ENCODE measurements around the gene TDP2.
"Not testable (repeated sequence)": the region's sequence is repeated elsewhere in the genome, so short reads cannot be mapped to it uniquely, and the experiment has no call there.

The TDP2 gene

DNA sequence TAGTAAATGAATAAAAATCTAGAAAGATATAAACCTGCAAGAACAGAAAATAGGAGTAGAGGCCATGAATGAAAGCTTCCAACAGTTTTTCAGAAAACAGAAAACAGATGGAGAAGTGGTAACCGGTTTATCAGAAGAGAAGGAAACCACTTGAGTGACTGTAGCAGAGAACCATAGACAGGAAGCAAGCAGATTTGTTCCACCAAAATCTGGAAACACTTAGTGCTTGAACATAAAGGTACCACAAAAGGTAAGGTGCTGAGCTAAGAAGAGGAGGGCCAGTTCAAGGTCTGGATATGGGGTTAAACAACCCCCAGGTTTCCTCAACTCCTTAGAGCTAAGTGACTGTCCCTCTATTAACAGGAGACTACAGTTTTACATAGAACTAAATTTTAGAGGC, 11.5 kb downstream of the TDP2 start:
- DNase-seq (ENCODE audit: insufficient read length, low spot score) (no peak), FAIRE-seq (no peak)

DNA sequence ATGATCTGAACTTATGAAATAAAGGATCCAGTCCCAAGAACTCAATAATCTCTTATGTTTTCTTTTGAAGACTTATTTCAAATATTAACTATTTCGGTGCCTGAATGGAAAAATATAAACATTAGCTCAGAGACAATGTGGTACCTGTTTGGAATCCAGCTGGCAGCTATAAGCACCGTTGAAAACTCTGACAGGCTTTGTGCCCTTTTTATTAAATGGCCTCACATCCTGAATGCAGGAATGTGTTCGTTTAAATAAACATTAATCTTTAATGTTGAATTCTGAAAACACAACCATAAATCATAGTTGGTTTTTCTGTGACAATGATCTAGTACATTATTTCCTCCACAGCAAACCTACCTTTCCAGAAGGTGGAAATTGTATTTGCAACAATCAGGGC, 16.3 kb downstream of the TDP2 start:
- FAIRE-seq: no peak
- DNase-seq (ENCODE audit: insufficient read length, low spot score): no peak

DNA sequence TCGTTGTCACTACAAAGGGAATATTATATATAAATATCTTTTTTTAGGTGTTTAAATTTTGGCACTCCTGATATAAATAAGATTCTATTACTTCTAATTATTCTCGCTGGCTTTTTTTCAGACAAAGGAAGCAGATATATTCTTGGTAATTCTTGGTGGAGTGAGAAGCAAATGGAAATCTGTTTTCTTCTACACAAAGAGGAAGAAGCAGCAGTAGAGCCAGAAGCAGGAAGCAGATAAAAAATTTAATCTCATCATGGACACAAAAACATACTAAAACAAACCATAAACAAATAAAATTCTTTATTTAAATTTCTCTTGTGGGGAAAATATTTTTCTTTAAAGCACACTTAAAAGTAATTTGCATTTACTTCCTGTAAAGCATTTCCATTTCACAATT, 17.0 kb downstream of the TDP2 start:
- no peak for FAIRE-seq
- DNase-seq (ENCODE audit: insufficient read length, low spot score): no peak

DNA sequence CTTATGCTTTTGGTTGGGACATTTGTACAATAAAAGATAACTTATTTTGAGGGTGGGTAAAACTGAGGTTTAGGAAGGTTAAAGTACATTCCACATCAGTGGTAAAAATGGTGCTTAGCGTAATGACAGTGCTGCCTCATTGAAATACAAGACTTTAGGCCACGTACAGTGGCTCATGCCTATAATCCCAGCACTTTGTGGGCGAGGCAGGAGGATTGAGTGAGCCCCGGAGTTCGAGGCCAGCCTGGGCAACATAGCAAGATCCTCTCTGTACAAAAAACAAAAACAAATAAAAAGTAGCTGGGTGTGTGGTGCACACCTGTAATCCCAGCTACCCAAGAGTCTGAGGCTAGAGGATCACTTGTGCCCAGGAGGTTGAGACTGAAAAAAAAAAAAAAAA, 18.4 kb downstream of the TDP2 start:
- FAIRE-seq (no peak), DNase-seq (ENCODE audit: insufficient read length, low spot score) (no peak)

DNA sequence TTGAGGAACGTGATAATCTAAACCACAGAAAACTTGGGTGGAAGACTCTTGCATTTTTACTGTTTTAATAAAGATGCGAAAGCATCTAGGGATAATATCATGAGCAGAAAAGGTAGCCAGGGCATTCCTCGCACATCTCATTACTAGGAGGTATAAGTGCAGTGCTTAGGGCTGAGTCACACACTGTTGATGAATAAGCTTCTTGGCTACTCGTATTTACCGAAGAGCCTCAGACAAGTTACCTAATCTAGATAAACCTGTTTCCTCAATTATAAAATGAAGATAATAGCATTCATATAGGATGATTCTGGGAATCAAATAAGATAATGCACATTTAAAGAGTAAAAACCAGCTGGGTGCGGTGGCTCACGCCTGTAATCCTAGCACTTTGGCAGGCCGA, 19.9 kb downstream of the TDP2 start:
- FAIRE-seq (no peak), DNase-seq (ENCODE audit: insufficient read length, low spot score) (no peak)

DNA sequence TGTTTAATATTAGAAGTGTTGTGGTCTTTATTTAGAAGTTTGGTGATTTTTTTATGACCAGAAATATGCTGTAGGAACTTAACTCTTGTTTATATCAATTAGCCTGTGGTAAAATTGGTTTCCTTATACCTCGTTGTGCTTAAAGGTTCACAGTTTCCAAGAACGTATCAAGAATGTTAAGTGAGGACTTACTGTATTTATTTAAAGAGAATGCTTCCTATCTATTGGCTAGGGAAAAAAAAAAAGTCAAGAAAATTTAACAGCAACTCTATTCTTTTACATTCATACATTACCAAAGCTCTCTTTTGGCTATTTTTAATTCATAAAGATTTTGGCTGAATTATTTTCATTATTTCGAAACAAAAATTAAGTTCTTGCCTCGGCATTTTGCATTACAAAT, 22.3 kb downstream of the TDP2 start:
- no peak for FAIRE-seq
- no peak for DNase-seq (ENCODE audit: insufficient read length, low spot score)

DNA sequence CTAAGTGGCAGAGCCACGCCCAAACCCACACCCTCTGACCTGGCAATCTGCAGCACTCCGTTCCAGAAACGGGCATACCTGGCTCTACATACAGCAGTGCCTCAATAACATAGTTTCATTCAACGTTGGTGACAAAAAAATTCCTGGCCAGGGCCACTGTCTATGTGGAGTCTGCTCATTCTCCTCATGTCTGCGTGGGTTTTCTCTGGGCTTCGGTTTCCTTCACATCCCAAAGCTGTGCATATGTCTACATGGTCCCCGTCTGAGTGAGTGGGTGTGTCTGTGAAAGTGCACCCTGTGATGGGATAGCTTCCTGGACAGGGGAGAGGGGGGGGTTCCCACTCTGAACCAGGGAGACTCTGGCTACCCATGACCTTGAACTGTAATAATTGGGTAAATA, 22.8 kb downstream of the TDP2 start:
- no peak for DNase-seq (ENCODE audit: insufficient read length, low spot score)
- no peak for FAIRE-seq

DNA sequence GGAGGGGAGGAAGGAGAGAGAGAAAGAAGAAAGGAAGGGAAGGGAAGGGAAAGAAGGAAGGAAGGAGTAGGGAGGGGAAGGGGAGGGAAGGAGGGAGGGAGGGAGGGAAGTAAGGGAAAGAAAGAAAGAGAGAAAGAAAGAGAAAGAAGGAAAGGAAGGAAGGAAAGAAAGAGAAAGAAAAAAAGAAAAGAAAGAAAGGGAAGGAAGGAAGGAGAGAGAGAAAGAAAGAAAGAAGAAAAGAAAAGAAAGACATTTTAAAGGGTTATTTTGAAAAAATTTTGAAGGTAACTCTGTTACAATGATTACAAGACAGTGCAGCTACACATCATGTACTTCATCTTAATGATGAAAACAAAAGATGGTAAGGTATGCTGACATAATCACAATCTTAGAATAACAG, 24.6 kb downstream of the TDP2 start:
- FAIRE-seq: no peak
- DNase-seq (ENCODE audit: insufficient read length, low spot score): no peak

DNA sequence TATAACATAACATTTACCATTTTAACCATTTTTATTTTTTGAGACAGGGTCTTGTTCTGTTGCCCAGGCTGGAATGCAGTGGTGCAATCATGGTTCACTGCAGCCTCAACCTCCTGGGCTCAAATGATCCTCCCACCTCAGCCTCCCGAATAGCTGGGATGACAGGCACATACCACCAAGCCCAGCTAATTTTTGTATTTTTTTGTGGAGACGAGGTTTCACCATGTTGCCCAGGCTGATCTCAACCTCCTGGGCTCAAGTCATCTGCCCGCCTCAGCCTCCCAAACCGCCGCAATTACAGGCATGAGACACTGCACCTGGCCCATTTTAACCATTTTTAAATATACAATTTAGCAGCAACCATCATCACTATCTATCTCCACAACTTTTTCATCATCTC, 26.1 kb downstream of the TDP2 start:
- not testable (repeated sequence) for FAIRE-seq; DNase-seq (ENCODE audit: insufficient read length, low spot score)

DNA sequence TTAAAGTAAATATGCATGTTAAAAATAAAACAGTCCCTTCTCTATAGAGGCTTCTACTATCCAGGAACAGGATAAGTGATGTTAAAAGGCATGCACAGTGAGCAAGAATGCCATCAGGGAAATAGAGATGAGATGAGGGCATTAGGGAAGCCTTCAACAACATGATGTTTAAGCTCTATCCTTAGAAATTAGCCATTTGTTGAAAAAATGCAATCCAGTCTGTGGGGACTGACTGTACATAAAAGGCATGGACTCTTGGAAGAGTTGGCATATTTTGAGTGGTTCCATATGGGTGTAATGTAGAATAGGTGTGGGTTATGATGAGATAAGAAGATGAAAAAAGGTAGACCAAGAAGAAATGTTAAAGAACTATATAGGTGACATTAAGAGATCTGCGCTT, 26.5 kb downstream of the TDP2 start:
- DNase-seq (ENCODE audit: insufficient read length, low spot score): no peak
- FAIRE-seq: no peak

DNA sequence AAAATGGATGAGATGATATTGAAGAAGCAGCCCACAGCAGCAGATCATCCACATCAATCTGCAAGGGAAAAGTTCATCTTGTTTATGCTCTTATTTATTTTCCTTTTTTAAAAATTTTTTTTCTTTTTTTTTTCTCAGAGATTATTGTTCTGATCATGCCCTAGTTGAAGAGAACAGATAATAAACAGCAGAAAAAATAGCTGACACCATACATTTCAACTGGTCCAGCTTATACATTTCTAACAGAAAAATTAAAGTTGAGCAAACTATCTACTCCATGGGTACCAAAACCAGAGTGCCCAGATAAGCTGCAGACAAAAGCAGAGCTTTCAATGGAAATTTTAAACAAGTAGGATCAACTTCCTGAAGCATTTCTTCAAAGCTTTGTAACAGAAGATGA, 30.0 kb downstream of the TDP2 start:
- no peak for DNase-seq (ENCODE audit: insufficient read length, low spot score)

DNA sequence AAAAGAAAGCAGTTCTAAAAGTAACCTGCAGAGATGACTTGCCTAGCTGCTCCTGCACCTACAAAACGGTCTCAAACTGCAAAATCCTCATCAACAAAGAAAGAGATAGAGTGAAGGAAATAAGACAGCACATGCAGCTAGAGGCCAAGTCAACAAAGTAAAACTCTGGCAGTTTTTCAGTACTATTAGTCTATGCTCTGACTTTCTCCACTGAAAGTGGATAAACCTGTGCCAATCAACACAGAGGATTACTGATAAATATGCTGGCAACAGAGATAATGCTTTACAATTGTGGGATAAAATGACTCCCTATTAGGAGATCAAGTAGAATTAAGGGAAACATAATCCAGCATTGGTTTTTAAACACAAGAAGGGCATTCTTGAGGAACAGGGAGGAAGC, 34.1 kb downstream of the TDP2 start:
- no peak for DNase-seq (ENCODE audit: insufficient read length, low spot score)
- no peak for FAIRE-seq

More for the DNA sequence above, 30.0 kb downstream of the TDP2 start:
- FAIRE-seq: no peak

DNA sequence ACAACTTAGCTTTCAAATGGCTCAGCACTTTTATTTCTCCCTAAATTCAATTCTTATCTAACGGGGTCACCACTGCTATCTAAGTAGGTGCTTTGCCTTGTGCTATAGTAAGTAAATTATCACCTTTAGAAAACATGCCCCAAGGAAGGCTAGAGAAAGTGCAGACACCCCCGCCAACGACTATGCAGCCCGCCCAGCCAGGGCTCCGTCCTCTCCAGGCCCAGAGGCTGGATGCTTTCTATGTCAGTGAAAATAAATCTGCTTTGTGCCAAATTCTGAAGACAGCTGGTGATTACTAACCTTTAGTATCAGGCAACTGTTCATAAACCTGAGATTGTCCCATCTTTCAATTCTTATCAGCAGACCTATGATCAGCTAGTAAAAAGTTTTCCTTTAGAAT, 35.0 kb downstream of the TDP2 start:
- DNase-seq (ENCODE audit: insufficient read length, low spot score) (no peak), FAIRE-seq (no peak)

DNA sequence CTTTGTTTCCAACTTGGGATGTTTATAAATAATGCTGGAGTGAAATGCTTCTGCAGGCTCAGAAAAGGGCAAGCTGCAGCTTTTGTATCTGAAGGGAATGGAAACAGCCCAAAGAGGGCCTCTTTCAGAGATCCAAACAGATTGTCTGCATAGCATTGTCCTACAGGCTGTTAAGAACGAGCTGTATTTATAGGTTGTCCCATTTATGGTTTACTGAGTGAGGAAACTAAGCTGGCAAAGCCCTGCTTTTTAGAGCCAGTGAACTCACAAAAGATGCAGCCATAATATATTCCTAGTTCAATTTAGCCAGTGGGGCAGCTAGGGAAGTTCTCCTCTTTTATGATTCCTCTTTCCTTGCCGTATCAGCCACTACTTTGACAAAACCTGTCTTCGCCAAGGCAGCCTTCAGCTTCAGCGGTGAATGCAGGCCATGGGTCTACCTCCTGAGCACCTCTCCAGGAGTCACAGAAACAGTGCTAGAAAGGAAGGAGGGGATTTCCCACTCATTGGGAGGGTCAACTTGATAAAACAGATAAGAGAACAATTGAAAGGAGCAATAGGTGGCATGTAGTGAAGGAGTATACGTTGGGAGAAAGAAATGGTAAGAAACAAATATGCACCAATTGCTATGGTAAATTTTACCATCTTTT, 35.7 kb downstream of the TDP2 start:
- FAIRE-seq: no peak
- DNase-seq (ENCODE audit: insufficient read length, low spot score): no peak

DNA sequence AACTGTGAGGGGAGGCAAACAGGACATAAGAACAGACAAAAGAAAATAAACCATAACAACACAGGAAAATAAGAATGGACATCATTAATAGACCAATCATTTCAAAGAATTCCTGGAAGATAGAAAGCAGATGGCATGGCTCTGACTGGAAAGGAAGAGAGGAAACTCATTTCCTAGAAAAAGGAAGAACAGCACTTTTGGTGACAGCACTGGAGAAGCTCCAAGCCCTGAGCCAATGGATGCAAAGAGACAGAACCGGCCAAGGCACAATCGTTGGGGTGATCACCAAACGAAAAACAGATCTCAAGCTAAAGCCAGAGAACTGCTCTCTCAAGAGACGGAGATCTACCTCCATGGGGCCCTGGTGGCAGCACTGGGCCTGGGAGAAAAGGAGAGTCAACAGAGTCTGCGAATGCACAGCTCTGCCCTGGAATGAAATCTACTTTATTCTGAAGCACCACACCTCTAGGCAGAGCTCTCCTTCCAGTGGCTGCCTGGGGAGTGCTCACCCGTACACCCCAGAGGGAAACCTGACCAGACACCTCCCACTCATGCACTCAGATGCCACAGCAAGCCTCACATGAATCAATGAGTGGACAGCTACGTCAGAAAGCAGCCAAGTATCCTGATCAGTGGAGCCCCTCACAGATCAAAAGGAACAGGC, 44.9 kb downstream of the TDP2 start:
- FAIRE-seq (no peak), DNase-seq (ENCODE audit: insufficient read length, low spot score) (no peak)

DNA sequence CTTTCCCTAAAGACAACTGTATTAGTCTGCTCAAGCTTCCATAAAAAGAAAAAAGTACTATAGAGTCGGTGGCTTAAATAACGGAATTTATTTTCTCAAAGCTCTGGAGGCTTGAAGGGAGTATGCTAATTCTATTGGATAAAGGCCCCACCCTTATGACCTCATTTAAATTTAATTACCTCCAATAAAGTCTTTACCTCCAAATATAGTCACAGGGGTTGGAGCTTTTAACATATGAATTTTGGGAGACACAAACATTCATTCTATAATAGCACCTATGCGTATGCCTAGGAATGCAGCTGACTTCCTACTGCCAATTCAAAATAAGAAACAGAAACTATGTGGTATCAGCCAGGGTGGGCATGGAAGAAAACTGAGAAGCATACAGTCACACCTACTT, 46.1 kb downstream of the TDP2 start:
- no peak for DNase-seq (ENCODE audit: insufficient read length, low spot score)
- FAIRE-seq: no peak

DNA sequence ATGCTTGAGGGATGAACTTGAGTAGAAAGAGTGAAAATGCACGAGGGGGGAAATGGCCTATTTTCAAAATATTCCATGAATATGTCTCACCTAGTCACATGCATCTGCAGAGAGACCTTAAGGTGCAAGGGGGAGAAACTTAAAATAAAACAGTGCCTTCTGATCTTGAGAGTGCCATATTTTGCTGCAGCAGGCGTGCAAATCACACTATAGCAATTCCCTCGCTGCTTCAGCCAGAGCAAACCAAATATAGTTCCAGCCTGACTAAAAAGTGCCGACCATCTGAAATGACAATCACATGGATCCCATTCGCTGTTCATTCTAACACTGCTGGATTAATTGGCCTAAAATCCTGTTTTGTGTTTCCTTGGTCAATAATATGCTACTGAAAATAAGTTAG, 47.0 kb downstream of the TDP2 start:
- FAIRE-seq: no peak
- no peak for DNase-seq (ENCODE audit: insufficient read length, low spot score)

DNA sequence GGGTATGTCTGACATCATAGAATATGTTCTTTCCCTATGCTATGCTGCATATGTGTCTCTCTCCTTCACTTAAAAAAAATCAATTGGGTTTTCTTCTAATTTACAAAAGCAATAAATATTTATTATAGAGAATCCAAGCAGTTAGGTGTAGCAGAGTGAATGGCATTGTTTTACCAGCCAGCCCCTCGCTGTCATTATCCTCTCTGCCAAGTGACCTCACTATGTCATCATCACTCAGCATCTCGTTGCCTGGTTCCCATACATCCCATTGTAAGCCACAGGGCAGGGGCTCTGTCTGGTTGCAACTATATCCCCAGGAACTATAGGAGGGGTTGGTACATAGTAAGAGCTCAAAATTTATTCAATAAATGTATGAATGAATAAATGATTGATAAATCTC, 52.1 kb downstream of the TDP2 start:
- no peak for DNase-seq (ENCODE audit: insufficient read length, low spot score)
- no peak for FAIRE-seq

DNA sequence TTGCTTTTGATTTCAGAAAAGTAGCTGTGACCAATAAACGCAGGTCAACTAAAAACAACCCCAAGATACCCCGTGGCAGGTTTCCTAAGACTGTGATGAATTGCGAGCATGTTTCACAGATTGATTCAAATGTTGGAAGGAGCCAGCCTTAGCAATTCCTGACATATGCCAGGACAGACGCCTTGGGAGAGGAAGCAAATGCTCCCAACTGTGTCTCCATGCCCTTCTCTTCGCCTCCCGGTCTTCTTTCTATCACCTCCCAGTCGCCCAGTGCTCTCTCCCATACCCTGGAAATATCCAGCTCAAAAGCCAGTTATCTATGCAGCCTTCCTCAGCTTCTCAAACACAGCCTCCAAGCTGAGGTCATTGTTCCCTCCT, 52.7 kb downstream of the TDP2 start:
- FAIRE-seq (peak; percentile 8), DNase-seq (ENCODE audit: insufficient read length, low spot score) (no peak)

DNA sequence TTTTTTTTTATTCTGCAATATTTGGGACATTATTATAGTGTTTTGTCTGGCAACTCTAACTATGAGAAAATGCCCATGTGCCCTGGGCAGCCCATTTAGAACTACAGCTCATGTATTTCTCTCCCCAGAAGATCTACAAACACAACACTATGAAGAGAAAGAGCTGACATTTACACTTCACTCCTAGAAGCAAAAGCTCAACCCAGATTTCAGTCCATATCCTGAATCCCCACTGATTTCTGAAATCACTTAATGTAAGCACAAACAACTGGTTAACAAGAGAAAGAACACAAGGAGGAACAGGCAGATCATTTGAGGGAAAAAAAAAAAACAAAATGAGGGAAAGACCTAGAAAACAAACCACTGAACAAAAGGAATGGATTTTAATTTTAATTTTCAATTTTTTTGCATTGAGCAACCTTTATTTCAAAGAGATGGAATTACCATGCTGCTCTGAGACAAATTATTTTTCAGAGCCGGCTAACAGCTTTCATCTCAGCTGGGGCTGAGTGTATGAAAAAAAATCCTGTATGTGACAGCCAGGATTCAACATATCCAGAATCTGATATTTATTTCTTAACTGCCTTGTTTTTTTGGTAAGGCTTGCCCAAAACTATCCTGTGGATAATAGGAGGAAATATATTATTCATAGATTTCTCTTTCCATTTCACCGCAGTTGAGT, 53.2 kb downstream of the TDP2 start:
- DNase-seq (ENCODE audit: insufficient read length, low spot score) (no peak), FAIRE-seq (no peak)

DNA sequence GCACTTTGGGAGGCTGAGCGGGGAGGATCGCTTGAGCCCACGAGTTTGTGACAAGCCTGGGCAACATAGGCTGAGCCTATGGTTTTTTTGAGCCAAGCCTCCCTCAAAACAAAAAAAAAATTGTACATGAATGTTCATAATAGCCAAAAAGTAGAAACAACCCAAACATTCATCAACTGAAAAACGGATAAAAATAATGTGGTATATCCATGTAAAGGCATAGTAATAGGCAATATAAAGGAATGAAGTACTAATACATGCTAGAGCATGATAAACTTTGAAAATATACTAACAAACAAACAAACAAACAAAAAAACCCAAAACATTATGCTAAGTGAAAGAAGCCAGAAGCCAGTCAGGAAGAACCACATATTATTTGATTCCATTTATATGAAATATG, 56.0 kb downstream of the TDP2 start:
- no peak for FAIRE-seq
- no peak for DNase-seq (ENCODE audit: insufficient read length, low spot score)

DNA sequence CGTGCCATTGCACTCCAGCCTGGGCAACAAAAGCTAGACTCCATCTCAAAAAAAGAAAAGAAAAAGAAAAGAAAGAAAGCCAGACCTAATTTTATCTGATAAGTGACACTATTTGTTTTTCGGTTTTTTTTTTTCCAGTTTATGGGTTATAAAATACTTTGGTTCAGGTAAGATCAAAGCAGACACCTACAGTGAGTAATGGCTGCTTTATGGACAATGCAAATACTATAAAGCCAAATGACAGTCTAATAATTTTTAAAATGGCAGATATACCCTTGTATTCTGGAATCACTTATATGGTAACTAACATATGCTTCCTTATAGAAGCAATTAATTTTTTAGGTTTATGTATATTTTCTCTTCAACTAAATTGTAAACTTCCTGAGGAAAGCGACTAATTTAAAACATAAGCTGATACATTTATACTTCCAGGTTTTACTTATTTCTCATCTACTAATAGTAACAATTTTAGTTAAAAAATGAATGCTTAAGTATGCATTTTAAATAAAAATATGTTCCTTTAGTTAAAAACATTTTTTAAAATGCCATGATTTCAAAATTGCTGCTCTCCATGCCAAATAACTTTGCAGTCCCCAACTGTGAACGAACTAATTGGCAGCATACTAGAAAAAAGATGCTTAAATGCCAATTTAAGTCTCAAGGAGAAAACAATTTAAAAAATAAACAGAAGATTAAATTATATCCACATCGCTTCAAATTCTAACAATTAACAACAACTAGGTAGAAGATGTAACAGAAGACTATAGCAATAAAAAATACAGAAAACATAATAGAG, 59.2 kb downstream of the TDP2 start:
- FAIRE-seq: no peak

More for the DNA sequence above, 59.2 kb downstream of the TDP2 start:
- DNase-seq (ENCODE audit: insufficient read length, low spot score): no peak
